Bronchial smooth muscle cell (primary cell): ENCODE measurements around the gene GPX8. TPM values are rescaled to one million over a fixed set of nuclear protein-coding genes. Genes with fewer than 3 reads are reported as not detected.

Experiments
- total RNA-seq: library from RNA; depleted of rRNA; stranded (reverse); fragments of >200 nt; gene quantifications from 2 replicates; pipeline ENCODE4 v1.2.1, GENCODE V29; 2014

GPX8 gene, protein sequence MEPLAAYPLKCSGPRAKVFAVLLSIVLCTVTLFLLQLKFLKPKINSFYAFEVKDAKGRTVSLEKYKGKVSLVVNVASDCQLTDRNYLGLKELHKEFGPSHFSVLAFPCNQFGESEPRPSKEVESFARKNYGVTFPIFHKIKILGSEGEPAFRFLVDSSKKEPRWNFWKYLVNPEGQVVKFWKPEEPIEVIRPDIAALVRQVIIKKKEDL
- 62.9 and 72.0 TPM in 2 replicates for total RNA-seq

GRCh38 chr5:55159763-55160492 lies at the start of gene GPX8:
Gene GPX8, plus strand, starts transcription at chr5:55160171. Its CDS starts 22 bp downstream, at chr5:55160193.

DNA sequence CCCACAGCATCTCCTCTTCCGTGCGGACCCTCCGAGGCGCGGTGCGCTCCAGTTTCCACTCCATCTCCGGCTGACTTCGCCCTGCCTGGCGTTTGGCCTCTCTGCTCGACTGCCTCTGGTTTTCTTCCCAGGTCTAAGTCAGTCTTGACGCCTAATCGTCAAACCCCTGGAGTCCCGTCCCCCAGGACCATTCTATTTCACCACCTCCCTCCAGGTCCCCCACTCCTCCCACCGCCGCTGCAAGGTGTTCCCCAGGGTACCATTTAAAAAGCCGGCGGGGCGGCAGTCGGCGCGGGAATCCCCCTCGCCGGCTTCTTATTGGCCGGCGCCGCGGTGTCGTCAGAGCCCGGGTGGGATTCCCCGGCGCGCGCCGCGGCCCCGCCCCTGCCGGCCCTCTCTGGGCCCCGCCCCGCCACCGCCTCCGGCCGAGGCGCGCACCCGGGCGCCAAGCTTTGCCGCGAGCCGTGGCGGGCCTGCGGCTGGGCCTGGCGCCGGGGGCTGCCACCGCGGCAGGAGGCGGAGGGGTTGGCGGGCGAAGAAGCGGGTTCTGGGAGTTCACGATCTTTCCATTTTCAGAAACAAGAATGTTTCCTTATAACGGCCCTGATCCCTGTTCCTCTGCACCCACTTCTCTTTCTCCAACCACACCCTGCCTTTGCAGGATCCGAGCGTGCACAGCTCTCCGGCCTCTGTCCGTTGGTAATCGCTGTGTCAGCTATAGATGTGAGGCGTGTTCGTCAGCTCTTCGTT lies 13.1 kb downstream of the GPX8 start, which contains the start of gene CDC20B:
Gene CDC20B (minus strand): TSS at position 241 of the 750 bp plus-strand sequence. CDS start 177 bp downstream, at position 64.

Other genes starting within 250 kb of the GPX8 start
- gene ESM1, start 174.6 kb upstream of the GPX8 start, total RNA-seq = 2.7 TPM in 2 replicates
- not detected in 2 replicates for gene GZMK, start 135.9 kb upstream of the GPX8 start, total RNA-seq
- gene GZMA, start 57.5 kb upstream of the GPX8 start, total RNA-seq = not detected in 2 replicates
- 0.09 TPM in 1 of 2 replicates, not detected in the other for gene CDC20B, start 13.0 kb downstream of the GPX8 start, total RNA-seq
- not detected in 2 replicates for gene MCIDAS, start 67.1 kb downstream of the GPX8 start, total RNA-seq
- gene CCNO, start 73.4 kb downstream of the GPX8 start, total RNA-seq = 0.17 TPM in 1 of 2 replicates, not detected in the other
- gene DHX29, start 147.5 kb downstream of the GPX8 start, total RNA-seq = 18.9 and 32.8 TPM in 2 replicates
- gene MTREX, start 147.8 kb downstream of the GPX8 start, total RNA-seq = 86.4 and 121 TPM in 2 replicates